Erythroblast (primary cell): ENCODE results near the gene KCTD16.

ENCODE experiments used
- GATA1 ChIP-seq: IDR thresholded peaks from 2 replicates; pipeline ENCODE4 v1.6.1; 2011; ENCODE audit warnings: low read depth, mild to moderate bottlenecking, control low read depth, low read length, moderate library complexity
- POLR2A ChIP-seq: IDR thresholded peaks from 2 replicates; pipeline ENCODE4 v1.6.1; 2011; ENCODE audit warnings: mild to moderate bottlenecking, low read length

DNA sequence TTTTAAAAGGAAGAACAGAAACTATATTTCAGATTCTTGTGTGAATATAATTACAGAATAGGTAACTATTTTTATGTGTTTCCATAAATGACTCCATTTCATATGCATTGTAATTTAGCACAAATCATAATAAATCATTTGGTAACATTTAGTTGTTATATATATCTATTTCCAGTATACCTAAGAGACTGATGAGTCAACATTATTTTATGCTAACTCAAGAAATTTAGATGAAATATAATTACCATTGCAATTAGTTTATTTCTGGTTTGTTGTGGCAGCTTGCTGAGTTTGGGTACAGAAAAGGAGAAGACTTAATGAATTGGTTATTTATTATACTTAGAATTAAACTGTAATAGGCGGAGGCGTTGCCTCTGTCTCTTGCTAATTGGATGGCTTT, 314.9 kb downstream of the KCTD16 start:
- no peak for TF ChIP-seq POLR2A
- TF ChIP-seq GATA1: no peak
